PFSK-1 (cell line): ENCODE measurements around the gene SNTN.

Experiments used
- FOXP2 ChIP-seq: optimal IDR thresholded peaks from 2 replicates; pipeline ENCODE3; 2011; ENCODE audit warnings: borderline replicate concordance, control low read depth, inconsistent platforms; ENCODE audit not compliant: insufficient read depth; ENCODE audit errors: extremely low read length, extremely low read depth
- POLR2AphosphoS5 ChIP-seq: IDR thresholded peaks from 2 replicates; pipeline ENCODE4 v1.6.1; 2012; ENCODE audit warnings: low read depth, mild to moderate bottlenecking, control low read depth, low read length, moderate library complexity
- REST ChIP-seq, 2 experiments: IDR thresholded peaks; 2 replicates each; pipeline versions ENCODE4 v1.6.1 to v1.8.0; 2011 to 2012; ENCODE audit warnings: low read depth in 2 of 2, low read length in 2 of 2, control low read depth in 1 of 2, inconsistent platforms in 1 of 2, mild to moderate bottlenecking in 1 of 2, moderate library complexity in 1 of 2; ENCODE audit not compliant: insufficient read depth in 1 of 2
- SIN3A ChIP-seq: IDR thresholded peaks from 2 replicates; pipeline ENCODE4 v1.6.1; 2012; ENCODE audit warnings: mild to moderate bottlenecking, low read length, moderate library complexity, borderline replicate concordance; ENCODE audit not compliant: insufficient read depth
- TAF1 ChIP-seq: IDR thresholded peaks from 2 replicates; pipeline ENCODE4 v1.6.1; 2012; ENCODE audit warnings: low read length, control low read depth, borderline replicate concordance; ENCODE audit not compliant: insufficient read depth

The SNTN gene

GRCh38 chr3:63687278-63688225 is 35.1 kb downstream of the SNTN start:
- TF ChIP-seq POLR2AphosphoS5 (no peak), SIN3A (no peak)

DNA sequence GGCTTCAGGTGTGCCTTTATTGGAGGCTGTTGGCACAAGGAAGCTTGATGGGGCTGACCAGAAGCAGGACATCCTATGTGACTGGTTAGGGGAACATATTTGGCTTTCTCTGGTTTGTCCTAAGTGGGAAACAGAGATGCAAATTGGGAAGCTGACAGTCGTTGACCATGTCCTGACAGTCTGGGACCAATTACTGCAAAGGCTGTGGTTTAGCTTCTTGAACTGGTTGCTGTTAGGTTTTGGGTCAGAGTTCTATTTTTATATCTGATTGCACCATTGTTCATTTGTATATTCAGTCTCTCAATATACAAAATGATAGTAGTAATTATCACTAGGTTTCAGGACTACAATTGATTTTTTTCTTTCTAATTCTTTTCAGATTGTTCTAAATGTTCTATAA is 36.8 kb downstream of the SNTN start:
- TF ChIP-seq TAF1 (no peak), SIN3A (no peak), REST (IDR thresholded peaks at IDR 0.05; ENCODE audit: insufficient read depth in 1 of 2, low read depth in 2 of 2, low read length in 2 of 2) (no peak), FOXP2 (no peak), POLR2AphosphoS5 (no peak)

GRCh38 chr3:63693351-63693750 is 40.9 kb downstream of the SNTN start:
- TF ChIP-seq TAF1, result no peak
- no peak for TF ChIP-seq POLR2AphosphoS5
- no peak for TF ChIP-seq FOXP2
- TF ChIP-seq SIN3A, result no peak
- no peak for TF ChIP-seq REST (IDR thresholded peaks at IDR 0.05; ENCODE audit: insufficient read depth in 1 of 2, low read depth in 2 of 2, low read length in 2 of 2)

DNA sequence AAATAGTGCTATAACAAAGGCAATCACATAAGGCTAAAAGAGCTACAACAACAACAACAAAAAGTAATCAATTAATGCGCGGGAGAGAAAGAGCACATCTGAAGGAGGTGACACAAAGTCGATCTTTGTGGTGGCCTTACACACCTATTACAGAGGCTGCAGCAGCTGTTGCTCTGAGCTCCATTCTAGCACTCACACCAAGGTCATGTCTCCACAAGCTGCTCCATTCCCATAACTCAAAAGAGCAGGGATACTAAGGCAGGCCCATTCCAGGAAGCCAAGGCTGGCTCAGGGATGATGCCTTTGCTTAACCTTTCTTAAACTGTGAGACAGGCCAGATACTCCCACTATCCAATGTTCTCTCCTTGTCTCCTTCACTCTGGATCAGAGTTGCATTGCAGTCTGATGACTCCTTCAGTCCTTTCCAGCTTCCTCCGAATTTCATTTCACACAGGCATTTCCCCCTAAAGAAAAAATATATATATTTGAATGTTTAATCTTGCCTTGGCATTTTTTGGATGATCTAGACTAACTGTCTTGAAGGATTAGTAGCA is 52.7 kb downstream of the SNTN start:
- TF ChIP-seq REST (IDR thresholded peaks at IDR 0.05; ENCODE audit: insufficient read depth in 1 of 2, low read depth in 2 of 2, low read length in 2 of 2), result no peak
- no peak for TF ChIP-seq TAF1
- no peak for TF ChIP-seq SIN3A
- no peak for TF ChIP-seq POLR2AphosphoS5
- no peak for TF ChIP-seq FOXP2

- TF ChIP-seq POLR2AphosphoS5 (no peak), FOXP2 (no peak), REST (IDR thresholded peaks at IDR 0.05; ENCODE audit: insufficient read depth in 1 of 2, low read depth in 2 of 2, low read length in 2 of 2) (no peak), TAF1 (no peak), SIN3A (no peak)
Measured at GRCh38 chr3:63706321-63707085, 54.0 kb downstream of the SNTN start.
